GM18526 (cell line): ENCODE measurements around the gene AOPEP.

Experiments used
- POLR2A ChIP-seq: IDR thresholded peaks from 3 replicates; pipeline ENCODE4 v1.6.1; 2011; ENCODE audit not compliant: insufficient read length; ENCODE audit errors: extremely low read depth

The AOPEP gene

GRCh38 chr9:94907264-94907936, 180.9 kb downstream of the AOPEP start:
- no peak for TF ChIP-seq POLR2A

- TF ChIP-seq POLR2A, result no peak
Observed at GRCh38 chr9:94908011-94908563, 181.6 kb downstream of the AOPEP start.

GRCh38 chr9:94908583-94909249, 182.2 kb downstream of the AOPEP start:
- TF ChIP-seq POLR2A, result no peak

DNA sequence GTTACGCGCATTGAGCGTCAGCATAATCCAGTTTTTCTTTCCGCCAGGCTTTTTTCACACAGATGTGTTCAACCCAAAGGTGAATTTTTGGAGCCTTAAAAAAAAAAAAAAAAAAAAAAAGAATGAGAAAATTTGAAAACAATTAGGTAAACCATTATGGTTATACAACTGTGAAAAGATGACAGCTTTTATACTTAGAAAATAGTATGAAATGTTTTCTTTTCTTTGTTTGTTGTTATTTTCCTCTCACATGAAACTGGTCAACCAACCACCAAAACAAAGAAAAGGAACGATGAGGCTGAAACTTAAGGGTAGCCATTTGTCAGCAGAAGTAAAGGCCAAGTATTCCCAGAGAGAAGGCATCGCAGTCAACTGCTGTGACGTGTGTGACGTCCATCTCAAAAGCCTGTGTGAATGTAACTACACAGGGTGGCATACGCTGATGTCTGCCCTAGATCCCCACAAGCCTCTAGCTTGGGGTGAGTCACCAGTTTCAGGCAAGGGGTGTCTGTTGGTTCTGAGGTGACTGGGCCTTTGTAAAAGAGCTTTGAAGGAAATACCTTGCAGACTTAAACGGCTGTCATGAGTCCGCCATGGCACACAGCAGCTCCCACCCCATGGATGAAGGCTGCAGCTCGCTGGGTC, 182.9 kb downstream of the AOPEP start:
- no peak for TF ChIP-seq POLR2A

- no peak for TF ChIP-seq POLR2A
Observed at GRCh38 chr9:94909965-94910730, 183.6 kb downstream of the AOPEP start.

DNA sequence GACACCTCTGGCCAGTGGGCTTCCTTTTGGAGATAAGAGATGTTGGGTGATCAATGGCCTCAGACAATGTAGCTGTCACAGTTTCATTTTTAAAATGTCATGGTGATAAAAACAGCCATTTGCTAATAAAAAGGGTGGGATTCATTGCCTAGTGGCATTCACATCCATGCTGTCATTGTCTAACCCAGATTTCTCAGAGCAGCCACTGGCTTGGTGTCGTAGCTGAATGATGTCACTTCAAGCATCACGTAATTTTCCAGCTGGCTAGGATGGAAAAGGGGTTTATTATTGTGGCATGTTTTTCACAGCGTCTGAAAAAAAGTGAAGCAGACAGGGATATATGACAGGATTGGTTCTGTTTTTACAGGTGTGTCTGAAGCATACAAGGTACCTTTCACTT, 184.7 kb downstream of the AOPEP start:
- TF ChIP-seq POLR2A, result no peak

DNA sequence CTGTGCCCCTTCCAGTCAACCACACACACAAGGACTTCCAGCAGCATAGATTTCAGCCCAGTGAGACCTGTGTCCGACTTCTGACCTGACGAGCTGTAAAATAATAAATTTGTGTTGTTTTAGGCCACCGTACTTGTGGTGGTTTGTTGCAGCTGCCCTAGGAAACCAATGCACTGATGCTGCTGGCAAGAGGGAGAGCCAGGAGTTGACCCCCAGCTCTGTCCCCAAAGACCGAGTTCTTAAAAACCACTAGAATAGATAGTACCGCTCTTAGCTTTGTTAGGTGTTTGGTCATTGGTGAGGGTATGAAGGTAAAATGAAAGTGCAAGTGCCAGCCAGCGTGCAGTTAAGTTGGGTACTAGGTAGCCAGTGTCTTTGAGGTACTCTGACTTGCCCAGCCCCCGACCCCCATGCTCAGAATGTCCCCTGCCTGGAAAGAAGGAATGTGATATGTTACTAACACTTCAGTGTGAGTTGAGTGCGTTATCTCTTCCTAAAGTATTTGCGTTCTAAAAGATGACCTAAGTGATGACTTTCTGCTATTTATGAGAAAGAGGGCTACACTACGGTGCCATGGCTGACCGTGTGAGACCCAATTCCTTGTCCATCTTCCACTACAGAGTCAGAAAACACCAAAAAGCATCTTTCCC, 185.6 kb downstream of the AOPEP start:
- no peak for TF ChIP-seq POLR2A

- TF ChIP-seq POLR2A, result no peak
Observed at GRCh38 chr9:94912700-94913249, 186.3 kb downstream of the AOPEP start.

- TF ChIP-seq POLR2A, result no peak
Observed at GRCh38 chr9:94913550-94913949, 187.1 kb downstream of the AOPEP start.

- no peak for TF ChIP-seq POLR2A
Observed at GRCh38 chr9:94915476-94916450, 189.3 kb downstream of the AOPEP start.

DNA sequence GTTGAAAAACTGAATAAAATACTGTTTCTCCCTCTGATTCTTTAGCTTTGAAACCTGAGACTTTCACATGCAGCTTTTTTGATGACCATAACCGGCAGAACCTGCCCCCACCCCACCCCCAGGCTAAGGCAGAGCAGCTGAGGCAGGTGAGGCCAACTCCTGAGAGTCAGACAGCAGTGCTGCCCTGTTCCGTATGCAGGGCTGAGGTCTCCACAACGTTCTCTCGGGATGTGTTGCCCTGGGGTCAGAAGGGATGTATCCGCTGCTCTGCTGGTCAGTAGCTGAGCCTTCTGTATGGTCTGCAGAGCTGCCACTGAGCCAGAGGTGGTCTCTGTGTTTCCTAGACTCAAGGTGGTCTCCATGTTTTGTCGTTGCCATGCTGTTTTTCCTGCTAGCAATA, 190.5 kb downstream of the AOPEP start:
- no peak for TF ChIP-seq POLR2A

GRCh38 chr9:94918038-94918753, 191.7 kb downstream of the AOPEP start:
- no peak for TF ChIP-seq POLR2A
